ENCODE measurements around the gene SEPSECS. TPM values are rescaled to one million over a fixed set of nuclear protein-coding genes. Genes with fewer than 3 reads are reported as not detected.

Gene SEPSECS
- polyA plus RNA-seq, 3 donors = 16.6 to 20.3 (median 17.3) TPM

DNA sequence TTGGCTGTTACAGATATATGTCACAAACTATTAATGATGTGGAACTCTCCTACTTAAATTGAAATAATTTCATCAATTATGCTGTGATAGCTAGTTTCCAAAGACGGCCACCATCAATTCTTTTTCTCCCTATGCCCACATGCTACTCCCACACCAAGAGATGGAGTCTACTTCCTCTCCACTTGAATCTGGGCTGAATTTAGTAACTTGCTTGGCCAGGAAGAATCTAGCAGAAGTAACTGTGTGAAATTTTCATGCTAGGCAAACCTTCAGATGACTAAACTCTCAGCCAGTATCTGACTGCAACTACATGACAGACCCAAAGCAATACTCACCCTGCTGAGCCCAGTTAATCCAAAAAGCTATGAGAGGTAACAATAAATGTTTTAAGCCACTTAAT lies 3.2 kb downstream of the SEPSECS start:
- DNase-seq (ENCODE audit: low read depth in 3 of 3, low spot score in 2 of 3) = no peak

DNA sequence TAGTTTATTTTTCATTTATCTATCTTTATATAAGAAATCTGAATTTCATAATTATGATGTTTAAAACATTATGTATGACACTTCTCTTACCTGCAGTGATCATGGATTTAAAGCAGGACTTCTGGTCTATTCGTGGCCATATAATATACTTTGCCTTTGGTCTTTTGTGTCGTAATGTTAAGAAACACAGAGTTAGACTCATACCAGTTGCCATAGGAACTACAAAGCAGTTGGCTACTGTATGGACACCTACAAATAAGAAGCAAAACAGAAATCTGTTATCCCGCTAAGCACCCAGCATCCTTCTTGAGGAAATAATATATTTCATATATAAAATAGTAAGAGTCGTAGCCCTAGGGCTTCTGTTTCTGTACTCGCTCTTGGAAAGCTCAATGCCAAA lies 4.3 kb downstream of the SEPSECS start:
- no peak for DNase-seq (ENCODE audit: low read depth in 3 of 3, low spot score in 2 of 3)

DNA sequence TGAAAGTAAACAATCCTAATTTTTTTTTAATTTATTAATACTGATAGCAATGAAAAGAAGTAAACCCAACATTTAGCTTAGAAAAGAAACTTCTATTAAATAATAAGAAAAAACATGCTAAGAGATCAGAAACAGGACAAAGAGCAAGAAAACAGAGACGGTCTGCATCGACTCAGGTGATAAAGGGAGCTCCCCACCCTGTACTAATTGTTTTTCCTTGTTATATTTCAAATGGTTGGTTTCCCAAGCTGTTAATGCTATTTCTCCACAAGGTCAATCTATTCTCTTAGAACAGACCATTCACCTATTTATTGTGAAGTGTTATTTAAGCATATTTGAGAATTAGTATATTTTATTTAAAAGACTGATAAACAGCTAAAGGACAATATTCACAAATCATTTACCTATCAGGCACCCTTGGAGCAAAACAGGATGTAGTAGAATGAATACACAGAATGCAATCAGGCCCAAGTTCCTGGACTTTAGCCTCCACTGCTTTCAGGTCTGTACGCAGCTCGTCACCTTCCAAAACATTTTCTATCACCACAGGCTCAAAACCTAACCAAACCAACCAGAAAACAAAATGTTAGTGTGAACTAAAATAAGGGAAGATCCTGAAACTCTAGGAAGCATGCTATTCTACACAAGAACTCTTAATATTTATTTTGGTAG lies 5.5 kb downstream of the SEPSECS start:
- no peak for DNase-seq (ENCODE audit: low read depth in 3 of 3, low spot score in 2 of 3)

- no peak for DNase-seq (ENCODE audit: low read depth in 3 of 3, low spot score in 2 of 3)
These were observed 14.2 kb downstream of the SEPSECS start for GRCh38 chr4:25146076-25146475.

DNA sequence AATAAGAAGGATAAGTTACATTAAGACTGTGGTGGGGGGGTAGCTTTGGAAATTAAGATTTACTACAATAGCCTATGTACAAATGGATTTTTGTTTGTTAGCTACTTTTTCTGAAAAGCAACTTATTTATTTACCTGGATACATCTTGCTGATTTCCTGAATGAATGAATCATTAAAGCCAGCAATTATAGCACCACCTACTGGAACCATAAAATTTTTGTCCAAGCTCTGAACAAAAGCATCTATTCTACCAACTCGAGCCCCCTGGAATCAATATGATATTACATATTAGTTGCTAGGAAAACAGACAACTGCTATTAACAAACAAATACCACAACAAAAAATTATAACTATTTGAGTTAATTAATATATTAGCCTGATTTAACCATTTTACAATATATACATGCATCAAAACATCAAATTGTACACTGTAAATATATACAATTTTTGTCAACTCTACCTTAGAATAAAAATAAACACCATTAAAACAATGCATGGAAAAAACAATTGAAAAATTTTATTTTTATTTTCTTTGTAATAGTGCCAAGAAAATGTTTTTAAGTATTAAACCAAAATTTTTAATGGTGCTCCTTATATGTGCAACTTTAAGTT lies 15.3 kb downstream of the SEPSECS start:
- DNase-seq (ENCODE audit: low read depth in 3 of 3, low spot score in 2 of 3) = no peak

DNA sequence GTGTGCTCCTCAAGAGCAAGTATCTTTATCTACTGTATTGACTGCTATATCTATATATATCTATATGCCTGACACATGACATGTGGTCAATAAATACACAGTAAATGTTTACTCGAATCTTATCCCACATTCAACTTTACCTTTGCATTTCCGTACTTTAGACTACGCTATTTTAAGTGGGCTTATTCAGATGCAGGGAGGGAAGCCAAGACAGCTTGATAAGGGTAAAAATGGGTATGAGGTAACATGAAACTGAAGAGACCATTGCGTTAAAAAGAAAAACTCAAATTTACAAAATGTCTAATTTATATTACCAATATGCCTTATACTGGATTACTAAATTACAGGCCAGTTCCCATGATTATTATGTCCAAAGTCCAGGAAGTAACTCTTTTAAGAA lies 17.8 kb downstream of the SEPSECS start:
- DNase-seq (ENCODE audit: low read depth in 3 of 3, low spot score in 2 of 3) = no peak

DNA sequence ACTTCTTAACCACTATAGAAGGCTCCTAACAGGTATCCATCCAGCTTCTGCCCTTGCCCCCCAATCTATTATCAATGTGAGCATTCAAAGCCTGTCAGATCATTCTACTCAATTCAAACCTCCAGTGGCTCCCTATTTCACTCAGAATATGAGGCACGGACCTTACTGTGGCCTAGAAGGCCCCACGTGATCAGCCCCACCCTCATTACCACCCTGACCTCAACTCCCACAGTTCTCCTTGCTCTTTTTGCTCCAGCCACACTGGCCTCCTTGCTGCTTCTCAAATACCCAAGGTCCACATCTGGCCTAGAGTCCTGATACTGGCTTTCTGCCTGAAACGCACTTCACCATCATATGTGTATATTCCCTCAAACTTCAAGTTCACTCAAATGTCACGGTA lies 18.7 kb downstream of the SEPSECS start:
- no peak for DNase-seq (ENCODE audit: low read depth in 3 of 3, low spot score in 2 of 3)

GRCh38 chr4:25133132-25133531 lies 27.1 kb downstream of the SEPSECS start:
- no peak for DNase-seq (ENCODE audit: low read depth in 3 of 3, low spot score in 2 of 3)

DNA sequence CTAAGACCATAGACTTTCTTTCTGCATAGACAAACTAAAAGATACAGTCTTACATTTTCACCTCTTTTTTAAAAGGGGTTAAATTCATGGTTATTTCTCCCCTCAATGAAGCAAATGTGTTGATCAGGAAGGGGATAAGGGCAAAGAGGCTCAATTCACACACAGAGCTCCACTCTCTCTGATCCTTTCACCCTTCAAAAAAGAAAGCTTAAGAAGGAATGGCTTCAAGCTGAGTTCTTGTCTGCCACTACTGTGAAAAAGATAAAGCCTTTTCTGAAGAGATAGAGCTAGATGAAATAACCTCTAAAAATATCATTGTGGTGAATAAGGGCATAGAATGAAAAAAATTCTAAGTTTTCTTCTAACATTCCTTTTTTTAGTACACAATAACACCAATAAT lies 28.3 kb downstream of the SEPSECS start:
- DNase-seq (ENCODE audit: low read depth in 3 of 3, low spot score in 2 of 3) = no peak

DNA sequence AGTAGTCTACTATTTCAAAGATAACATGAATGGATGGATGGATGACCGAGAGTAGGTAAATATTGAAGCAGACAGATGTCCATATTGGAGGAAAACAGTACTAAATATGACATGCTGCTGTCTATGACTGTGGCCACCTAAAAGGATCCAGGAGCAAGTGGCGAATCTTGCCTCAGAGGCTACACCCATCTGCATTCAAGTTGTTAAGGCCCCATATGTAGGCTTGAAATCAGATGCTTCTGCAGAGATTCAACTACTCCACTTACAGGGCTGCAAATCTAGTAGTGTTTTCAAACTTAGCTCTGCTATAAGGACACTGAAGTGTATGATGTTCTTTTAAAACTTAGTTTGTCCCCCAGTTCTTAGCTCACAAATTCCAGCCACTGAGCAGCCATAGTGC lies 28.9 kb downstream of the SEPSECS start:
- no peak for DNase-seq (ENCODE audit: low read depth in 3 of 3, low spot score in 2 of 3)

- DNase-seq (ENCODE audit: low read depth in 3 of 3, low spot score in 2 of 3) = no peak
These were observed 30.3 kb downstream of the SEPSECS start for GRCh38 chr4:25129917-25130316.

DNA sequence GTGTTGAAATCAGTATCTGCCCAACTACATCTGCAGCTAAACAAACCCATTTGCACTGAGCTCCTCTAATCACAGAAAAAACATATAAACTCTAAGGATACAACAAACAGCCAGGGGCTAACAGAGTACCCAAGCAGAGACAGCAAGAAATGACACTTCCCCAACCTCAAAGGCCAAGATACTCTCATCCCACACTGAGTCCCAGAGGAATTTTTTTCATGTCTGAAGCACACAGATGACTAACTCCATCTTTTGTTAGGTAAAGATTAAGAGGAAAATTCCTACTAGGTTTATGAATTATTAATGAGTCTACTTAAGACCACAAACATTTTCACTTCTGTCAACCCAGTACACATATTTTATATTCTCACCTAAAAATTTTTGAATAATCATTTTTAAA lies 31.6 kb downstream of the SEPSECS start:
- DNase-seq (ENCODE audit: low read depth in 3 of 3, low spot score in 2 of 3) = no peak

DNA sequence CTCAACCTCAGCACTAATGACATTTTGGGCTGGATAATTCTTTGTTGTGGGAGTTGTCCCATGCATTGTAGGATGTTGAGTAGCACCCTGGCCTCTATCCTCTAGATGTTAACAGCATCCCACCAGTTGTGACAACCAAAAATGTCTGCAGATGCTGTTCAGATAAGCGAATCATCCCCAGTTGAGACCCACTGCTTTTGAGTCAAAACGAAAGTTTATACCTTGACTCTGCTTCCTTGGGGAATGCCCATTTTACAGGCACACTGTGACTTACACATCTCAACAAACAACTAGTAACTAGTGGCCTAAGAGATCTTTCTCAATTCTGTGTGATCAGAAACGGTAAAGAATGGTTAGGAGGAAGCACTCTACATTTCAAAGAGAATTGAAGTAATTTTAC lies 37.0 kb downstream of the SEPSECS start:
- no peak for DNase-seq (ENCODE audit: low read depth in 3 of 3, low spot score in 2 of 3)

DNA sequence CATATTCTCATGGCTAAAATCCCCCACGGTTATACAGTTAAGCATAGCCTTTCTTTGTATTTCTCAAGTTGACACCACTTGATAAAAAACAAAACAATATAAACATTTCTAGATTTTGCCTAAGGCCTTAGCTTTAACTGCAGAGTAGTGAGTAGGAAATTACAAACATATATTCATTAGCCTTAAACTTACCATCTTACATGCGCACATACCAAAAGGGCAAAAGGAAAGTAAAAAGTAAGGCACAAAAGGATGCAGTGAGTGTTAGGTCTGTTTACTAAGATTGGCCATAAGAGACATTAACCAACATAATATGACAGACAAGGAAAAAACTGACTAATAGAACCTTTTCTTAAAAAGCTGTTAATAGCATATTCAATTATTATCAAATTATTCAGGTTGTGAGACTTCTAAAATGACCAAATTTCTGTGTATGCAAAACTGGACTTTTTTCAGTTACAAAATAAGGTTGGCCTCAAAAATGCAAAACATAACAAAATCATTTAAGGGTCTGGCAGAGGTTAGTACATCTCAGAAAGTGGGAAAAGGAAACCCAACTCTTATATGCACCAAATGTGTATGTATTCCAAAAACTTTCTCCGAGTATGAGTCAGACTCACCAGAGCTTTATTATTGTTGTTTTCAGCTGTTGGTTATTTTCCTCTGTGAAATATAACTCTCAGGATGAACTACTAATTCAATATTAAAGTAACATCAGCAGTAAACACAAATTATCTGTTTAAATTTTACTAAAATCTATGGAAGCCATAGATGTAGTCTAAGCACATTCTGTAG lies 39.9 kb downstream of the SEPSECS start:
- DNase-seq (ENCODE audit: low read depth in 3 of 3, low spot score in 2 of 3) = no peak

GRCh38 chr4:25117716-25118472 lies 42.4 kb downstream of the SEPSECS start:
- no peak for DNase-seq (ENCODE audit: low read depth in 3 of 3, low spot score in 2 of 3)

DNA sequence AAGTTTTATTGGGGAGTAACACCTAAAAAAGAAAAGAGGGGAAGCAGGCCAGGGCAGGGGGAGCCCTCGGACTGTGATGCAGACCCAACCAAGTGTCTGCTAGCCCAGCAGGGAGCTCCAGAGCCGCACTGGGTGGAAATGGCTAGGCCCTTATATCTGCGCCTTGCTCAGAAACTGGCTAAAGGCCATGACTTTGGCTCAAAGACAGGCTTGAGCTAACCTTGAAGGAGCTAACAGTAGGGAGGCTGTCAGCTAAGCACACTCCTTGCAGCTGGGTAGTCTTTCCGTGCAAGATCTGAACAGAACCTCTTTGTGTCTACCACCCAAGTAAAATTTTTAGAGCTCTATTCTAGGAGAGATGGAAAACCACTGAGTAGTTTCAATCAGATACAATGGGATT lies 43.0 kb downstream of the SEPSECS start:
- DNase-seq (ENCODE audit: low read depth in 3 of 3, low spot score in 2 of 3) = no peak

DNA sequence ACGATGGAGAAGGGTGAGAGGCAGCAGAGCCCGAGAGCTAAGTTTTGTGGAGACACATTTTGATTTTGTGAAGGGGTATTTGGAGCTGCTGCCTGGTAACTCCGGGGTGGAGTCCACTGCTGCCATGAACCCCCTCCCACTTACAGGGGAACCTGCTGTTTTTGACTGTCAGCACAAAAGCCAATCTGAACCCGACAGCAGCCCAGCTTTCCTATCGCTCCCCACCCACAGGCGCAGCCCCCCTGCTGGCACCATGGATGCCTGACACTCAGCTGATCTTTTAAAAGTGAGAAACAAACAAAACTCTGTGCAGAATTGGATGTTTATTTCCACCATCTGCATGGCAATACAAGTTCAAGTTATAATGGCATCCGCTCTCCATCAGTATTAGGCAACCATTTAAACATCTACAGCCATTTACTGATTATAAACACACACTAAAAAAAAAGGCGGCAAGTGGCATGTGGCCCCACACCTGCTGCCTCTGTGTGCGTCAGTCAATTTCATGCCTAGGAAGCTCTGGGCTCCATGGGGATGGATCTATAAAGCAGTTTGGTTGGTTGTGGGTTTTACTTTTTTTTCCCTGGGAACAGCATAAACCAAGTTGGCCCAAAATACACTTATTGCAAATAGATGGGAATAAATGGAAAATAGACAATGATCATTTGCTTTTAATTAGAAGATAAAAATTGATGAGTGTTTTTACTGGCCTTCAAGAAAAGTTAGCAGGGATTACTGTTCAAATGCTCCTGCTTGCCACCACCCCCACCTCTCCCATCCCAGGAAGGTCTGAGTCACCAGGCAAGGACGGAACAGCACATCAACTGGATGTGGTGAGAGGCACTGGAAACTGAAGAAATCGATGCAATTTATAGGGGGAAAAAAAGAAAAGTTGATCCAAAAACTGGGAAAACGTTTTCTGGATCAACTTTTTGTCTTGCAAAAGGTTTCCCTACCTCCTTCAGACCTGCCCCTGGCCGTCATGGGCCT lies 46.0 kb downstream of the SEPSECS start:
- DNase-seq (ENCODE audit: low read depth in 3 of 3, low spot score in 2 of 3) = no peak

GRCh38 chr4:25112995-25113380 lies 47.3 kb downstream of the SEPSECS start:
- no peak for DNase-seq (ENCODE audit: low read depth in 3 of 3, low spot score in 2 of 3)

- no peak for DNase-seq (ENCODE audit: low read depth in 3 of 3, low spot score in 2 of 3)
These were observed 47.8 kb downstream of the SEPSECS start for GRCh38 chr4:25112366-25112994.

All from right renal cortex interstitium (tissue), 3 donors.